Body of pancreas (tissue), 4 donors: ENCODE data around the gene CAPN11.

Experiments
- POLR2A ChIP-seq, 3 donors: fragments of 450-650 bp; IDR thresholded peaks; one replicate each; pipeline ENCODE4 v1.6.1; 2016; ENCODE audit warnings: antibody characterized with exemption in 3 of 3, mild to moderate bottlenecking in 2 of 3
- TF ChIP-seq, protein P1 (sequence below), 7 experiments: fragments of 450-650 bp in 4 of 7; fragments of 200-600 bp in 3 of 7; sonication (generic) in 3 of 7; IDR thresholded peaks; one replicate each; pipeline ENCODE4 v1.5.1; 2016 to 2019; ENCODE audit warnings: antibody characterized with exemption in 7 of 7

DNA sequence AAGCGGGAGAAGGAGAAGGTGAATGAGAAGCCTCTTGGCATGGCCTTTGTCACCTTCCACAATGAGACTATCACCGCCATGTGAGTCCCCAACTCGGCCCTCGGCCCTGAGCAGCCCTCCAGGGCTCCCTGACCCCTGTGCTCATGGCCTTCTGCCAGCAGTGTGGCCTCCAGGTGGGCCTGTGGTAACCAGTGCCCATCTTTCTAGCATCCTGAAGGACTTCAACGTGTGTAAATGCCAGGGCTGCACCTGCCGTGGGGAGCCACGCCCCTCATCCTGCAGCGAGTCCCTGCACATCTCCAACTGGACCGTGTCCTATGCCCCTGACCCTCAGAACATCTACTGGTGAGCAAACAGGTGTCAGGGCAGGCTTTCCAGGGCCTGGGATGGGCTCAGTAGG lies 10.3 kb upstream of the CAPN11 start:
- TF ChIP-seq, protein P1, sequence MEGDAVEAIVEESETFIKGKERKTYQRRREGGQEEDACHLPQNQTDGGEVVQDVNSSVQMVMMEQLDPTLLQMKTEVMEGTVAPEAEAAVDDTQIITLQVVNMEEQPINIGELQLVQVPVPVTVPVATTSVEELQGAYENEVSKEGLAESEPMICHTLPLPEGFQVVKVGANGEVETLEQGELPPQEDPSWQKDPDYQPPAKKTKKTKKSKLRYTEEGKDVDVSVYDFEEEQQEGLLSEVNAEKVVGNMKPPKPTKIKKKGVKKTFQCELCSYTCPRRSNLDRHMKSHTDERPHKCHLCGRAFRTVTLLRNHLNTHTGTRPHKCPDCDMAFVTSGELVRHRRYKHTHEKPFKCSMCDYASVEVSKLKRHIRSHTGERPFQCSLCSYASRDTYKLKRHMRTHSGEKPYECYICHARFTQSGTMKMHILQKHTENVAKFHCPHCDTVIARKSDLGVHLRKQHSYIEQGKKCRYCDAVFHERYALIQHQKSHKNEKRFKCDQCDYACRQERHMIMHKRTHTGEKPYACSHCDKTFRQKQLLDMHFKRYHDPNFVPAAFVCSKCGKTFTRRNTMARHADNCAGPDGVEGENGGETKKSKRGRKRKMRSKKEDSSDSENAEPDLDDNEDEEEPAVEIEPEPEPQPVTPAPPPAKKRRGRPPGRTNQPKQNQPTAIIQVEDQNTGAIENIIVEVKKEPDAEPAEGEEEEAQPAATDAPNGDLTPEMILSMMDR (IDR thresholded peaks at IDR 0.05): no peak
- TF ChIP-seq POLR2A (IDR thresholded peaks at IDR 0.05): no peak
